K562 (cell line): ENCODE data around the gene PEX10. TPM values are rescaled to one million over a fixed set of nuclear protein-coding genes. Genes with fewer than 3 reads are reported as not detected.

Source experiments
- ATAC-seq: fragments of 200-7000 bp; cut with Tn5 transposase; 3 replicates; pipeline ENCODE4 v1.9.1; 2020; ENCODE audit warnings: moderate library complexity
- BruUV-seq: library from RNA; stranded (reverse); fragments of 400-500 nt; replicated peaks from 2 replicates; lab custom pipeline; 2021; lab: Mats Ljungman, UMichigan
- CTCF ChIA-PET: fragments of 300-600 bp; formaldehyde crosslinking; extraction: SDS; loops from one replicate; lab custom pipeline; 2021; ENCODE audit warnings: low intra/inter-chr PET ratio; lab: Yijun Ruan, JAX
- POLR2A ChIA-PET: fragments of 300-600, 350-650 bp; sonication (Branson Sonifier 250); formaldehyde crosslinking; extraction: SDS; loops from one replicate; lab custom pipeline; 2021; ENCODE audit warnings: antibody characterized with exemption, inconsistent platforms; lab: Yijun Ruan, JAX
- DNase-seq, 4 experiments: peaks; one replicate each; pipeline versions ENCODE4 v3.0.0 to v3.0.0-alpha.2; 2011 to 2018; ENCODE audit warnings: low spot score in 3 of 4, mixed read lengths in 3 of 4; ENCODE audit errors: extremely low read depth in 1 of 4
- FAIRE-seq: peaks from 2 replicates; lab custom pipeline; 2011; peaks lifted over from hg19 to GRCh38; lab: Jason Lieb, UNC
- H2AFZ ChIP-seq: 2 replicates; pipeline ENCODE4 v1.6.0; 2011; ENCODE audit warnings: low read depth, low read length, control low read depth, inconsistent platforms
- H3K27ac ChIP-seq: fragments of 200-600 bp; 3 replicates; pipeline ENCODE4 v1.8.0; 2011; ENCODE audit warnings: low read depth, mild to moderate bottlenecking, control low read depth, inconsistent platforms, low read length, moderate library complexity, mixed read lengths; ENCODE audit errors: extremely low read depth
- H3K27me3 ChIP-seq, 2 experiments: fragments of 300-600 bp in 1 of 2; 2 replicates in 1 of 2; 3 replicates in 1 of 2; pipeline versions ENCODE4 v1.6.0 to v1.8.0; 2011; ENCODE audit warnings: inconsistent platforms in 2 of 2, low read length in 2 of 2, mild to moderate bottlenecking in 1 of 2, mixed read lengths in 1 of 2, moderate library complexity in 1 of 2; ENCODE audit not compliant: control insufficient read depth in 2 of 2, insufficient read depth in 2 of 2
- H3K36me3 ChIP-seq: fragments of 300-600 bp; 3 replicates; pipeline ENCODE4 v1.8.0; 2011; ENCODE audit warnings: mild to moderate bottlenecking, low read length, inconsistent platforms; ENCODE audit not compliant: control insufficient read depth, insufficient read depth
- H3K4me1 ChIP-seq, 2 experiments: fragments of 200-600 bp in 1 of 2; replicated peaks in 1 of 2; 2 replicates in 1 of 2; 3 replicates in 1 of 2; pipeline versions ENCODE4 v1.5.1 to v1.8.0; 2011; ENCODE audit warnings: inconsistent platforms in 2 of 2, low read length in 2 of 2, mild to moderate bottlenecking in 1 of 2, mixed read lengths in 1 of 2, moderate library complexity in 1 of 2; ENCODE audit not compliant: control insufficient read depth in 2 of 2, insufficient read depth in 2 of 2
- H3K4me2 ChIP-seq: 2 replicates; pipeline ENCODE4 v1.6.1; 2011; ENCODE audit warnings: low read length, control low read depth, inconsistent platforms, mixed read lengths; ENCODE audit not compliant: insufficient read depth
- H3K4me3 ChIP-seq: fragments of 200-600 bp; sonication (generic), shearing (Covaris generic); 2 replicates; pipeline ENCODE4 v1.5.1; 2016; ENCODE audit warnings: control low read depth, inconsistent platforms
- H3K79me2 ChIP-seq: fragments of 200-600 bp; 3 replicates; pipeline ENCODE4 v1.8.0; 2011; ENCODE audit warnings: low read length, inconsistent platforms; ENCODE audit not compliant: control insufficient read depth, insufficient read depth
- H3K9ac ChIP-seq, 2 experiments: 2 replicates each; pipeline versions ENCODE4 v1.6.0 to v1.6.1; 2011; ENCODE audit warnings: low read depth in 2 of 2, low read length in 2 of 2, control low read depth in 1 of 2, inconsistent platforms in 1 of 2, mild to moderate bottlenecking in 1 of 2, mixed read lengths in 1 of 2; ENCODE audit not compliant: insufficient read depth in 1 of 2
- H3K9me1 ChIP-seq: one replicate; pipeline ENCODE4 v1.6.0; 2011; ENCODE audit warnings: inconsistent platforms, mild to moderate bottlenecking, low read length, moderate library complexity; ENCODE audit not compliant: control insufficient read depth, insufficient read depth
- H3K9me3 ChIP-seq: replicated peaks from 2 replicates; pipeline ENCODE4 v1.5.1; 2011; ENCODE audit warnings: low read depth, low read length, inconsistent platforms; ENCODE audit not compliant: control insufficient read depth, insufficient read depth
- H4K20me1 ChIP-seq: replicated peaks from 2 replicates; pipeline ENCODE4 v1.6.1; 2011; ENCODE audit warnings: low read length, inconsistent platforms, mixed read lengths; ENCODE audit not compliant: control insufficient read depth, insufficient read depth
- IRF2 ChIP-seq: sonication (generic); formaldehyde crosslinking; IDR thresholded peaks from 2 replicates; pipeline ENCODE4 v1.8.1; 2022; ENCODE audit warnings: mild to moderate bottlenecking, missing genetic modification reagents
- NUFIP1 ChIP-seq: fragments of 450-650 bp; IDR thresholded peaks from 2 replicates; pipeline ENCODE4 v1.6.1; 2018; ENCODE audit not compliant: partially characterized antibody
- POLR2G ChIP-seq: fragments of 200-400 bp; formaldehyde crosslinking; IDR thresholded peaks from 2 replicates; pipeline ENCODE4 v1.6.1; 2017; ENCODE audit warnings: low read depth, mild to moderate bottlenecking, antibody characterized with exemption, low read length, moderate library complexity
- WGBS: fragments of 100-300 bp; shearing (Covaris generic); methylation state at CpG from one replicate; pipeline ENCODE4 v1.1.6; 2016; ENCODE audit warnings: low coverage, mixed read lengths; ENCODE audit not compliant: insufficient coverage; ENCODE audit errors: missing lambda C conversion rate; 5-methylcytosine and 5-hydroxymethylcytosine counted together
- in situ Hi-C: fragments of 300-500 bp; cut with MboI; formaldehyde crosslinking; loops from 4 replicates; pipeline ENCODE4 v1.15.0; 2018; ENCODE audit warnings: inconsistent platforms, mixed read lengths
- intact Hi-C: fragments of 100-400 bp; cut with micrococcal nuclease; formaldehyde crosslinking; loops from 2 replicates; pipeline ENCODE4 v1.14.2; 2022
- polyA plus RNA-seq, 8 experiments: library from polyadenylated mRNA; depleted of rRNA in 4 of 8; stranded (reverse) in 5 of 8; unstranded in 3 of 8; fragments of >200 nt; fragmentation: Nextera tagmentation in 2 of 8; fragmentation: Illumina TruSeq in 1 of 8; extraction: Ambion mirVana in 2 of 8; extraction: Trizol in 1 of 8; gene quantifications; 2 replicates each; pipeline versions ENCODE4 v1.2.1 to v1.2.3, GENCODE V29; 2011 to 2014; ENCODE audit warnings: inconsistent platforms in 1 of 8, missing spikeins in 1 of 8
- total RNA-seq, 7 experiments: library from RNA; depleted of rRNA in 6 of 7; stranded (reverse); fragments of >200 nt in 6 of 7; fragmentation: Illumina TruSeq in 2 of 7; extraction: Trizol in 2 of 7; gene quantifications; 2 replicates each; pipeline versions ENCODE4 v1.2.1 to v1.2.3, GENCODE V29; 2011 to 2021; ENCODE audit warnings: low replicate concordance in 1 of 7

PEX10 gene
- total and polyA plus RNA-seq, 9 of the 15 experiments (the other 6 are each of a cell fraction or from before 2014, with no cell fraction given), result 0.03 to 26.2 (median 8.7) TPM

DNA sequence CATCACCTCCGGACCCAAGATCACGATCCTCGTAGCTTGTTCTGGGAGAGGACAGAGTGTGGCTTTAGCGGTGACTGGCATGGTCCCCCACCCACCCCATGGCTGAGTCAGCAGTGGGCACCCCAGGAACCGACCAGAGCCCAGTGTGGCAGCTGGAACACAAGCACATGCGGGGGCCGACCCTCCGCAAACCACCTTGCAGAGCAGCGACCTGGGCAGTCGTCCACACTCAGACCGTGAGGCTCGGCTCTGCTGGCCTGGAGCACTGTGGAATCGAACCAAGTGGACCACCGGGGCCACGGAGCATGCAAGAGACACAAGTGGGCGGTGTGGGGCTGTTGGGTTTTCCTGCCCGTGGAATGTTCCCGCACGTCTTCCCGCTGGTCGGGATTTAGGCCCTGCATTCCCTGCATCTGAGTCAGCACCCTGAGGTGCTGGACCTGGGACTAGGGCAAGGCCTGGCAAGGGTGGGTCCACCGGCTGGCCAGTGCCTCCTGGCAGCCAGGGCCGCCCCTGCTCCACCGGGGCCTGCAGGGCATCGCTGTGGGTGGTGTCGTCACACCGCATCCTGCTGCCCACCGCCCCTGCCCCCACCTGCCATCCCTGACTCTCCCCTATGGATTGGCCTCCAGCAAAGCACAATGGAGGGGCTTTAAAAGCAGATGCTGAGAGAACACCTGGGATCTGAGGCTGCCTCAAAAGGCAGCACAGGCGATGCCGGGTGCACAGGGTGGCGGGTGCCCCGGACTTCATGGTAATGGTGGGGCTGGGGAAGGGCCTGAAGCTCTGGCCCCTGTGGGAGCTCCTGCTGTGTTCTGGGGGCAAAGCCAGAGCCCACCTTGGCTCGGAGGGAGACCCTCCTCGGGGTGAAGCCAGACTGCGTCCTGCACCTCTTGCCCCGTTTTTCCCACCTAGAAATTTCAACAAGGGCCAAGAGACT lies 39.5 kb downstream of the PEX10 start:
- H4K20me1 ChIP-seq, result peaks cover 3% of the 10 kb centered on the region
- no peak overlapping the region for H3K9ac ChIP-seq
- ChIA-PET CTCF (no interaction called here), POLR2A (interaction anchor here (0.6 to 1.0 kb wide), 2 partner anchors 17 to 68 kb away, joined by 3 read pairs; no protein-coding TSS in a partner anchor)
- no peak for FAIRE-seq
- WGBS, result 3% methylated on average over 36 of the region's 36 CpGs
- peaks cover 58 to 86% of the 10 kb centered on the region in 2 experiments for H3K27me3 ChIP-seq
- no peaks in the 10 kb centered on the region for H3K79me2 ChIP-seq
- in situ Hi-C loops (loop anchor here (10.0 kb wide), 1 partner anchor 178 kb away; the partner anchor contains the start of gene FAAP20), intact Hi-C loops (loop anchor here (10.0 kb wide), 1 partner anchor 58 kb away; no protein-coding TSS in a partner anchor)
- H3K4me2 ChIP-seq, result no peak overlapping the region
- H3K9me3 ChIP-seq, result no peaks in the 10 kb centered on the region
- 0 out of 2 replicates have a peak, but pooled peaks have one; percentile 47 for TF ChIP-seq IRF2 (CRISPR knock-in tag)
- TF ChIP-seq NUFIP1, result no peak
- TF ChIP-seq POLR2G, result peak; percentile 48; the same call in 1 of the 2 replicates
- H3K36me3 ChIP-seq, result no peaks in the 10 kb centered on the region
- no peaks in the 10 kb centered on the region for H3K9me1 ChIP-seq
- no peak overlapping the region for H3K4me3 ChIP-seq
- no peak overlapping the region for H2AFZ ChIP-seq
- DNase-seq, result no peak
- no TSS peak for BruUV-seq
- ATAC-seq, result no peak
- H3K27ac ChIP-seq, result no peak overlapping the region; the same call in 2 of the 3 replicates
- peaks cover 0 to 44% of the 10 kb centered on the region in 2 experiments; a peak in 2 of 5 replicates for H3K4me1 ChIP-seq
